PFSK-1 (cell line): ENCODE data around the gene CEMIP2.

Experiments used
- POLR2AphosphoS5 ChIP-seq: IDR thresholded peaks from 2 replicates; pipeline ENCODE4 v1.6.1; 2012; ENCODE audit warnings: low read depth, mild to moderate bottlenecking, control low read depth, low read length, moderate library complexity
- TF ChIP-seq, protein P1 (sequence below), 2 experiments: IDR thresholded peaks; 2 replicates each; pipeline versions ENCODE4 v1.6.1 to v1.8.0; 2011 to 2012; ENCODE audit warnings: low read depth in 2 of 2, low read length in 2 of 2, control low read depth in 1 of 2, inconsistent platforms in 1 of 2, mild to moderate bottlenecking in 1 of 2, moderate library complexity in 1 of 2; ENCODE audit not compliant: insufficient read depth in 1 of 2

DNA sequence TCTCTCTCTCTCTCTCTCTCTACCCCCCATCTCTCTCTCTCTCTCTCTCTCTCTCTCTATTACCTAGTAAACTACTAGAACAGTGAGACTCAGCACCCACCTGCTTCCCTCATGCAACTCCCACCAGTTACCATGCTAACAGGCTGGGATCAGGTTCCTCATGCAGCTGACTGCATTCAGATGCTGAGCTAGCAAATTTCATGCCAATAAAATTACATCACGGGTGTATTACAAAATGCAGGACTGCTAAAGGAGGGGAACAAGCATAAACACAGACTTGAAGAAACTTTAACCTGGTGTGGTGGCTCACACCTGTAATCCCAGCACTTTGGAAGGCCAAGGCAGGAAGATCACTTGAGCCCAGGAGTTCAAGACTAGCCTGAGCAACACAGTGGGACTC is 76.0 kb downstream of the CEMIP2 start:
- no peak for TF ChIP-seq POLR2AphosphoS5
- TF ChIP-seq, protein P1, sequence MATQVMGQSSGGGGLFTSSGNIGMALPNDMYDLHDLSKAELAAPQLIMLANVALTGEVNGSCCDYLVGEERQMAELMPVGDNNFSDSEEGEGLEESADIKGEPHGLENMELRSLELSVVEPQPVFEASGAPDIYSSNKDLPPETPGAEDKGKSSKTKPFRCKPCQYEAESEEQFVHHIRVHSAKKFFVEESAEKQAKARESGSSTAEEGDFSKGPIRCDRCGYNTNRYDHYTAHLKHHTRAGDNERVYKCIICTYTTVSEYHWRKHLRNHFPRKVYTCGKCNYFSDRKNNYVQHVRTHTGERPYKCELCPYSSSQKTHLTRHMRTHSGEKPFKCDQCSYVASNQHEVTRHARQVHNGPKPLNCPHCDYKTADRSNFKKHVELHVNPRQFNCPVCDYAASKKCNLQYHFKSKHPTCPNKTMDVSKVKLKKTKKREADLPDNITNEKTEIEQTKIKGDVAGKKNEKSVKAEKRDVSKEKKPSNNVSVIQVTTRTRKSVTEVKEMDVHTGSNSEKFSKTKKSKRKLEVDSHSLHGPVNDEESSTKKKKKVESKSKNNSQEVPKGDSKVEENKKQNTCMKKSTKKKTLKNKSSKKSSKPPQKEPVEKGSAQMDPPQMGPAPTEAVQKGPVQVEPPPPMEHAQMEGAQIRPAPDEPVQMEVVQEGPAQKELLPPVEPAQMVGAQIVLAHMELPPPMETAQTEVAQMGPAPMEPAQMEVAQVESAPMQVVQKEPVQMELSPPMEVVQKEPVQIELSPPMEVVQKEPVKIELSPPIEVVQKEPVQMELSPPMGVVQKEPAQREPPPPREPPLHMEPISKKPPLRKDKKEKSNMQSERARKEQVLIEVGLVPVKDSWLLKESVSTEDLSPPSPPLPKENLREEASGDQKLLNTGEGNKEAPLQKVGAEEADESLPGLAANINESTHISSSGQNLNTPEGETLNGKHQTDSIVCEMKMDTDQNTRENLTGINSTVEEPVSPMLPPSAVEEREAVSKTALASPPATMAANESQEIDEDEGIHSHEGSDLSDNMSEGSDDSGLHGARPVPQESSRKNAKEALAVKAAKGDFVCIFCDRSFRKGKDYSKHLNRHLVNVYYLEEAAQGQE (IDR thresholded peaks at IDR 0.05; ENCODE audit: insufficient read depth in 1 of 2, low read depth in 2 of 2, low read length in 2 of 2) = no peak
